BLaER1 (cell line): Measurements from ENCODE around the gene UTS2R.

Source experiments
- H3K27ac ChIP-seq: shearing (Covaris generic); formaldehyde crosslinking; 2 replicates; pipeline ENCODE4 v1.8.1; 2022
- H3K27me3 ChIP-seq: shearing (Covaris generic); formaldehyde crosslinking; 2 replicates; pipeline ENCODE4 v1.8.1; 2022
- H3K36me3 ChIP-seq: shearing (Covaris generic); formaldehyde crosslinking; 2 replicates; pipeline ENCODE4 v1.8.1; 2022
- H3K4me1 ChIP-seq: shearing (Covaris generic); formaldehyde crosslinking; 2 replicates; pipeline ENCODE4 v1.8.1; 2022
- H3K4me2 ChIP-seq: shearing (Covaris generic); formaldehyde crosslinking; 2 replicates; pipeline ENCODE4 v1.8.1; 2022
- H3K4me3 ChIP-seq: shearing (Covaris generic); formaldehyde crosslinking; 2 replicates; pipeline ENCODE4 v1.8.1; 2022
- H3K9ac ChIP-seq: shearing (Covaris generic); formaldehyde crosslinking; 2 replicates; pipeline ENCODE4 v1.8.1; 2022
- H3K9me3 ChIP-seq: shearing (Covaris generic); formaldehyde crosslinking; 2 replicates; pipeline ENCODE4 v1.8.1; 2022
- H4K20me1 ChIP-seq: shearing (Covaris generic); formaldehyde crosslinking; 2 replicates; pipeline ENCODE4 v1.8.1; 2022
- Cebpa-rat ChIP-seq: shearing (Covaris generic); IDR thresholded peaks from 2 replicates; pipeline ENCODE4 v1.8.1; 2022

Gene UTS2R

DNA sequence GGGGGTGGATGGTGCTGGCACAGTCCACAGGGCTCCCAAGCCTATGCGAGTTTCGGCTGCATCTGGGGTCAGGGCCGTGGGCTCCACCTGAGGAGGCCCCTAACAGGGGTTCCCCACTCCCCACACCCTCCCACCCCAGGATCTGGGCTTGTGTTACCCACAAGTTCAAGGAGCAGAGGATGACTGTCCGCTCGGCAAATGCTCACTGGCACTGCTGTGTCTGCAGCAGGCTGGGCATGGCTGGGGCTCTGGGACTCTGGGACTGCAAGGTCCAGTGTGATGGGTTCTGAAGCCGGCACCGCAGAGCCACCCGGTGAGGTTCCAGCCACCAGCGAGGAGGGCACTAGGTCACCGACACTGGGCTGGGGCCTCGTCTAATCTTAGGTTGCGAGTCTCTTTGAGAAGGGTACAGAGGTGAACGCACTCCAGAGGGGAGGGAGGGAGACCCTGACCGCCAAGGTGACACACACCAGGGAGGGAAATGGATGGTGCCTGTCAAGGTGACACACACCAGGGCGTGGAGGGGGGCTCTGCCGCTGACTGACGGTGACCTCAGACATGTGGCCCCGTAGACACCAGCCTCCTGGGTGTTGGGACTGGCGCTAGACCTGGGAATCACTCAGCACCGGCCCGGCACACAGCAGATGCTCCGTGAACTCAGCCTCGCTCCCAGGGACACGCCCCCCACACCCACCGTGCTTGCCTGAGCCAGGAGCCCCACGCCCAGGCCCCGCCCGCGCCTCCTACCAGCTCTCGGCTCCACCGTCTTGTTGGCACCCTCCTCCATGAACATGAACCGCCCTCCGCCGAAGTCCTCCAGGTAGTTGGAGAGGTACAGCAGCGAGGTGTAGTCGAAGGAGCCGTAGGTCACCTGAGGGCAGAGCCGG lies 26.1 kb downstream of the UTS2R start:
- Histone ChIP-seq H3K4me3 (no peak overlapping the region), H4K20me1 (peaks cover 94% of the 10 kb centered on the region), H3K4me2 (no peak overlapping the region), H3K4me1 (peaks cover 59% of the 10 kb centered on the region), H3K9ac (no peak overlapping the region), H3K27me3 (peaks cover 49% of the 10 kb centered on the region), H3K9me3 (no peaks in the 10 kb centered on the region), H3K36me3 (peaks cover 29% of the 10 kb centered on the region), H3K27ac (no peak overlapping the region)
- TF ChIP-seq Cebpa-rat: no peak

DNA sequence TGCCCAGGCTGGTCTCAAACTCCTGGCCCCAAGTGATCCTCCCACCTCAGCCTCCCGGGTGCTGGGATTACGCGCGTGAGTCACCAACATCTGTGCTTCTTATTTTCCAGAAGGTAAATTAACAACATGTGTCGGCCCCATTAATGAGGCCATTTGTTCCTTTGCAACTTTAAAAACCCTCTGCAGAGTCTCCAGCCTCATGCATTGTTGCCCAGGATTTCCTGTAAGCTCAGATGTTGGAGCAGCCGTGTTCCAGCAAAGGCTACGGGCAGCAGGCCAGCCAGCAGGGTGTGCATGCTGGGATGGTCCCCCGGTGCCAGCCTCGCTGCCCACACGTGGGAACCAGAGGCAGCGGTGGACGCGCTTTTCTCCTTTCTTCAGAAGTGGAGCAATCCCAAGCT lies 27.5 kb downstream of the UTS2R start:
- Histone ChIP-seq H3K4me2 (peak overlapping the region; percentile 82), H3K4me1 (peaks cover 45% of the 10 kb centered on the region), H3K36me3 (peaks cover 32% of the 10 kb centered on the region), H3K4me3 (no peak overlapping the region), H3K27ac (no peak overlapping the region), H3K27me3 (peaks cover 36% of the 10 kb centered on the region), H4K20me1 (peaks cover 94% of the 10 kb centered on the region), H3K9me3 (no peaks in the 10 kb centered on the region), H3K9ac (no peak overlapping the region)
- TF ChIP-seq Cebpa-rat: no peak

DNA sequence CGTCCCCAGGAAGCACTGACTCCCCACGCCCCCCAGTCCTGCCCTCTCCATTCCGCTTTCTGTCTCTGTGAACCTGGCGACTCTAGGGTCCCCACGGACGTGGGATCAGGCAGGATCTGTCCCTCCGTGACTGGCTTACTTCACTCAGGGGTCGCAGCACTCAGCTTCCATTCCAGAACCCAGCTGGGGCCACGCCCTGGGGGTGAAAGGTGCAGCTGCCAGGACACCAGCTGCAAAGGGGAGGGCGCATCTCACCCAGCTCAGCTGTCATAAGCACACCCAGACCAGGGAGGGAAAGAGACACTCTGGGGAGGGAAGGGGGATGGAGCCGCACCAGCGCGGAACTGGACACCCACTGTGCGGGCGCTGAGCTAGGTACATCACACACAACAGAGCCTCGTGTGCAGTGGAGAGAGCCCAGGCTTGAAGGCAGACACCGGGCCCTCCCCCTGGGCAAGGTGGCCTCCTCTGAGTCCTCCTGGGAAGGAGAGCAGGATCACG lies 28.1 kb downstream of the UTS2R start:
- H3K4me1 ChIP-seq: peaks cover 39% of the 10 kb centered on the region
- H3K9me3 ChIP-seq: no peaks in the 10 kb centered on the region
- H3K4me2 ChIP-seq: peak overlapping the region; percentile 82
- no peak overlapping the region for H3K9ac ChIP-seq
- H3K27me3 ChIP-seq: peaks cover 32% of the 10 kb centered on the region
- no peak for TF ChIP-seq Cebpa-rat
- no peak overlapping the region for H3K27ac ChIP-seq
- H3K36me3 ChIP-seq: peaks cover 39% of the 10 kb centered on the region
- H3K4me3 ChIP-seq: no peak overlapping the region
- peaks cover 92% of the 10 kb centered on the region for H4K20me1 ChIP-seq

DNA sequence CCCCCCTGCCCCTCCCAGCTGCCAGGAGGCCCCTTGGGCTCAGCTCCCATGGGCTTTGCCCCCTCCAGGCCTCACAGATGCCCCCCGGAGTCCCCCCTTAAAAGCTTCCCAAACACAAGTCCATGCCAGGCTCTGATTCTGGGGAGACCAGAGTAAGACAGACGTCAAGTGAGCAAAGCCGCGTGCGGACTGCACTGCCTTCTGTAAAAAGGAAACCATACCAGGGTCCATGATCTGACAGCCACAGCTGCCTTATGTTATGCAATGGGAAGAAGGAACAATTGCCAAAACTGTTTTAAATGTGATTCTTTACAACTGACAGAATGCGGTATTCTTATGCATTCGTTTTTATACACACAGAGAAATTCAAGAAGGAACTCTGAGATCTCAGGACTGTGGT lies 28.6 kb downstream of the UTS2R start:
- Histone ChIP-seq H3K4me2 (peak overlapping the region; percentile 82), H3K27me3 (peaks cover 29% of the 10 kb centered on the region), H3K9me3 (no peaks in the 10 kb centered on the region), H3K27ac (no peak overlapping the region), H3K4me1 (peaks cover 34% of the 10 kb centered on the region), H3K36me3 (peaks cover 41% of the 10 kb centered on the region), H4K20me1 (peaks cover 86% of the 10 kb centered on the region), H3K9ac (no peak overlapping the region), H3K4me3 (no peak overlapping the region)
- TF ChIP-seq Cebpa-rat: no peak

DNA sequence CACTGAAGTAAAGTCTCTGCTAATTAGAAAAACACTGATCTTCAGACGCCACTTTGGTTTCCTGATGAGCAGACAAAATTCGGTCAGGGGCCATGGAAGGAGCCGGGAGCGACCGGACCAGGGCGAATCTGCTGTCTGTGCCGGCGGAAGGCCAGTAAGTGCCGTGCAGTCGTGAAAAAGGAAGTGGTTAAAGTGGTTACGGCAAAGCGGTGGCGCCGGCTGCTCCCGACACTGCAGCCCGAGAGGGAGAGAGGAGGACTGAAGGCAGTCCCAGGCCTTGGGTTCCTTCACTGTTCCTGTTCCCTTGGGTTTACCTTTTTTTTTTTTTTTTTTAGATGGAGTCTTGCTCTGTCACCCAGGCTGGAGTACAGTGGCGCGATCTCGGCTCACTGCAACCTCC lies 29.3 kb downstream of the UTS2R start:
- H3K27ac ChIP-seq: no peak overlapping the region
- H4K20me1 ChIP-seq: peaks cover 82% of the 10 kb centered on the region
- peak overlapping the region; percentile 82 for H3K4me2 ChIP-seq
- H3K36me3 ChIP-seq: peaks cover 48% of the 10 kb centered on the region
- peaks cover 33% of the 10 kb centered on the region for H3K4me1 ChIP-seq
- H3K9ac ChIP-seq: no peak overlapping the region
- H3K9me3 ChIP-seq: no peaks in the 10 kb centered on the region
- peak overlapping the region; percentile 11; the same call in 1 of the 2 replicates for H3K4me3 ChIP-seq
- no peak for TF ChIP-seq Cebpa-rat
- H3K27me3 ChIP-seq: peaks cover 26% of the 10 kb centered on the region

DNA sequence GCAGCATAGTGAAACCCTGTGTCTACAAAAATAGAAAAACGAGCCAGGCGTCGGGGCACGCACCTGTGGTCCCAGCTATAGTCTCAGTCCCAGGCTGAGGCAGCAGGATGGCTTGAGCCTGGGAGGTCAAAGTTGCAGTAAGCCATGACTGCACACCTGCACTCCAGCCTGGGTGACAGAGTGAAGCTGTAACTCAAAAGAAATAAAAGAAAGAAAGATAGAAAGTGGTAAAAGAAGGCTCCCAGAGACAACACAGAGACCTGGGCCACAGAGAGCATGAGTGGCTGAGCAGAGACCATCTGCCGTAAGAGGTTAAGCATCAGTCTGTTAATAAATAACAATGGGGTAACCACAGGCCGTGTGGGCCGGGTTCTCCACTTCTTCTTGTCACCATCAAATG lies 31.3 kb downstream of the UTS2R start:
- H3K27me3 ChIP-seq: peaks cover 13% of the 10 kb centered on the region
- H3K9me3 ChIP-seq: no peaks in the 10 kb centered on the region
- H3K4me2 ChIP-seq: no peak overlapping the region
- peaks cover 41% of the 10 kb centered on the region for H3K4me1 ChIP-seq
- H3K9ac ChIP-seq: no peak overlapping the region
- peaks cover 49% of the 10 kb centered on the region for H3K36me3 ChIP-seq
- no peak overlapping the region for H3K4me3 ChIP-seq
- H3K27ac ChIP-seq: no peak overlapping the region
- peaks cover 84% of the 10 kb centered on the region for H4K20me1 ChIP-seq
- TF ChIP-seq Cebpa-rat: no peak

DNA sequence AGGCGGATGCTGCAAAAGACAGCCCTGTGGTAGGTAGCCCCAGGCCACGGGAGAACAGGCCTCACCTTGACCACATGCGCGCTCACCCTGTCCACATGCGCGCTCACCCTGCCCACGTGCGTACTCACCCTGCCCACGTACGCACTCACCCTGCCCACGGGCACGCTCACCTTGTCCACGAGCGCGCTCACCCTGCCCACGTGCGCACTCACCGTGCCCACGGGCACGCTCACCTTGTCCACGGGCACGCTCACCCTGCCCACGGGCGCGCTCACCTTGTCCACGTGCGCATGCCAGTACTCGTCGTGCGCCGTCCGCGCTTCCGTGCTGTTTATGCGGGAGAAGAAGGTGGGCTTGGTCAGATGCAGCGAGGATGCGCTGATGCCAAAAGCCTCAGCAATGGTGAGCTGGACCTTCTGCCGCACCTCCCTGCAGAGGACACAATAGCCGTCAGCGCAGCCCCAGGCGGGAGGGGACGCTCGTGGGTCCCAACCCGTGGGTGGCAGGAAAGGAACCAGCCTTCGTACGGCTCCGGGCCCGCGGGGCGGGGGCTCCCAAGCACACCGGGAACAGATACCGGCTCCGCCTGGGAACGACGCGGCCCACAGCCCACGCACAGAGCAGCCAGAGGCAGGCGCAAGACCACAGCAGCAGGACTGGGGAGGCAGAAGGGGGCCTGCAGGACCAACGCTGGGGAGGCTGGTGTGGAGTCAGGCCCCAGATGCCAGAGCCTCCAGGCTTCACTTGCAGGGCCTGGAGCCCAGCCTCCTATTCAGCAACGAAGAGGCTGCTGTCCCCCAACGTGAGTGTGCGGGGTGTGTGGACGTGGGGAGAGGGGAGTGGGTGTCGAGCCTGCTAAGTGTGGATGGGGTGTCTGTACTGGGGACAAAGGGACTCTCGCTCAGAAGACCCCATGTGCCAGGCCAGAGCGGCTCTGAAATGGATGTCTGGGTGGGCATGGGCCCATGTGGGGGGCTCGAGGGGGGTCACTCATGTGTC lies 32.4 kb downstream of the UTS2R start:
- Histone ChIP-seq H3K9me3 (no peaks in the 10 kb centered on the region), H3K4me2 (no peak overlapping the region), H3K9ac (no peak overlapping the region), H3K27me3 (peaks cover 13% of the 10 kb centered on the region), H3K4me3 (no peak overlapping the region), H3K4me1 (peaks cover 48% of the 10 kb centered on the region), H3K36me3 (peaks cover 50% of the 10 kb centered on the region), H4K20me1 (peaks cover 87% of the 10 kb centered on the region), H3K27ac (no peak overlapping the region)
- TF ChIP-seq Cebpa-rat: no peak

DNA sequence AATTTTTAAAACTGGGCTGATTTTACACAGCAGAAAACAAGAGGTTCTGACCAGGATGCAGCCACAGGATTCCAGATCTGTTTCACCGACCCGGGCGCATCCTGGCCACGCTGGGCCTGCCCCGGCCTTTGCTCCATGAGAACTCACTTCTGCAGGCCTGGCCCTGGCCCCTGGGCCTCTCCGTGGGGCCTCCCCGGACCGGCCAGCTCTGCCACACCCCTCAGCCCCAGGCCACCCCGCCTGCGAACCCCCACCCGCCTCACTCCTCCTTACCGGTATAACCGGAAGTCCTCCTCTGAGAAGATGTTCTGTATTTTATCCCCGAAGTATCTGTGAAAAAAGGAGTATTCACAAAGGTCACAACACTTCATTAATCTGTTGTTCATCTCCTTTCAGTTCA lies 33.5 kb downstream of the UTS2R start:
- Histone ChIP-seq H3K9ac (no peak overlapping the region), H3K36me3 (peaks cover 54% of the 10 kb centered on the region), H4K20me1 (peaks cover 87% of the 10 kb centered on the region), H3K27me3 (peaks cover 2% of the 10 kb centered on the region), H3K4me3 (no peak overlapping the region), H3K4me2 (no peak overlapping the region), H3K4me1 (peaks cover 41% of the 10 kb centered on the region), H3K9me3 (no peaks in the 10 kb centered on the region), H3K27ac (no peak overlapping the region)
- no peak for TF ChIP-seq Cebpa-rat

DNA sequence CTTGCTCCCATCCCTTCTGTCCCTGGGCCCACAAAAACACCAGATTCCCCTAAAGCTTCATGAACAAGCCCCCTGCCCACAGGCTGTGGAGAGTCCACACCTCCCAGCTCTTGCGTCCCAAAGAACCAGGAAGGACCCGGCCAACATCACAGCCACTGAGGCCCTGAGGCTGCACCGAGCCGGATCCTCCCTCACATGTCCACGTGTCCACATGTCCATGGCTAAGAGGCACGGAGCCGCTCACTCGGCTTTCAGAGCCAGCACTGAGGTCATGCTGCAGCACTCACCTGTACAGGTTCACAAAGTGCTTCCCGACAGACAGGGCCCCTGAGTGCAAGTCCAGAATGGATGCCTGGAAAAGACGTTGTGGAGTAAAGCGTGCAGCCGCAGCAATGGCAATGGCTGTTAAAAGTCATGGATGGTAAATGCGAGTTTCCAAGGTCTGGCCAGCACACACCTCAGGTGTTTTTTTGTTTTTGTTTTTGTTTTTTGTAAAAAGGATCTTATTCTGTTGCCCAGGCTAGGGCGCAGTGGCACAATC lies 34.6 kb downstream of the UTS2R start:
- Histone ChIP-seq H3K36me3 (peaks cover 56% of the 10 kb centered on the region), H3K4me1 (peaks cover 39% of the 10 kb centered on the region), H3K27ac (no peak overlapping the region), H3K4me3 (no peak overlapping the region), H3K4me2 (no peak overlapping the region), H4K20me1 (peaks cover 87% of the 10 kb centered on the region), H3K9me3 (no peaks in the 10 kb centered on the region), H3K9ac (no peak overlapping the region), H3K27me3 (no peaks in the 10 kb centered on the region)
- TF ChIP-seq Cebpa-rat: no peak
